OCI-LY7 (cell line): ENCODE results near the gene PRKD1.

Experiments
- CTCF ChIP-seq: fragments of 200-600 bp; sonication (generic); conservative IDR thresholded peaks from 2 replicates; pipeline ENCODE4 v1.5.1; 2014; ENCODE audit warnings: mild to moderate bottlenecking, antibody characterized with exemption, low read length, moderate library complexity, mixed read lengths
- EZH2phosphoT487 ChIP-seq: fragments of 200-600 bp; sonication (generic); IDR thresholded peaks from 2 replicates; pipeline ENCODE4 v1.6.1; 2018; ENCODE audit warnings: low read depth, borderline replicate concordance, mild to moderate bottlenecking, mixed run types, antibody characterized with exemption, low read length, moderate library complexity, mixed read lengths

DNA sequence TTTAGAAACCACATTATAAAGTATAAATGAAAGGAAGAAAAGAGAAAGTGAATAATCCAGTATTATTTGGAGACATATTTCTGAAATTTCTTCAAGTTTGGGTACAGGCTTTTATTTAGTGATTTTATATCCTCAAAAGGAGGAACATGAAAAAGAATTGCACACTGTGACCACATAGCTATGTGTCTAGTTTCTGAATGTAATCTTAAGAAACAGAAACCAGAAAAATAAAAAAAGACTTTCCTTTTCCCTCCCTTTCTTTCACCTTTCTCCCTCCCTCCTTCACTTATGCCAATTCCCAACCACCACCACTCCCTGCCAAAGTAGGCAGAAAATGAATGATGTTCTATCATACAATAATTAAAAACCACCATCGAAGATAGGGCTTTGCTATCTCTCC, 189.6 kb downstream of the PRKD1 start:
- TF ChIP-seq CTCF: no peak
- no peak for TF ChIP-seq EZH2phosphoT487
